ENCODE results near the gene DMD.

DMD gene

DNA sequence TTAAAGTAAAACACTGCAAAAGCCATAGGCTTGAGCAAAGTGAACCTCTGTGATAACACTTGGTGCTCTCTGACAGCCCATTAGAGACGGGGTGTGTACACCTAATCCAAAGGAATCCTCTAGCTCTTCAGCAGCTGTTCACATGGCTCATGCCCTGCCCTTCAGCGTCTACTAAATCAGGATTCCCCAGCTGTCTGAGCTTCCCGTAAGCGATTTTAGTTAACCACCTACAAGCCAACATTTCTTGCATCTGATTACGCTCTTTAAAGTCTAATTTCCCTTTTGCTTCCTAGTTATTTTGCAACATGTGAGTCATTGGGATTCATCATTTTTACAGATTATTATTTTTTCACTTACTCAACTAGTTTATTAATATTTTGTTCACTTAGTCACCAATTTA, 6.5 kb downstream of the DMD start:
- TF ChIP-seq, protein P1, sequence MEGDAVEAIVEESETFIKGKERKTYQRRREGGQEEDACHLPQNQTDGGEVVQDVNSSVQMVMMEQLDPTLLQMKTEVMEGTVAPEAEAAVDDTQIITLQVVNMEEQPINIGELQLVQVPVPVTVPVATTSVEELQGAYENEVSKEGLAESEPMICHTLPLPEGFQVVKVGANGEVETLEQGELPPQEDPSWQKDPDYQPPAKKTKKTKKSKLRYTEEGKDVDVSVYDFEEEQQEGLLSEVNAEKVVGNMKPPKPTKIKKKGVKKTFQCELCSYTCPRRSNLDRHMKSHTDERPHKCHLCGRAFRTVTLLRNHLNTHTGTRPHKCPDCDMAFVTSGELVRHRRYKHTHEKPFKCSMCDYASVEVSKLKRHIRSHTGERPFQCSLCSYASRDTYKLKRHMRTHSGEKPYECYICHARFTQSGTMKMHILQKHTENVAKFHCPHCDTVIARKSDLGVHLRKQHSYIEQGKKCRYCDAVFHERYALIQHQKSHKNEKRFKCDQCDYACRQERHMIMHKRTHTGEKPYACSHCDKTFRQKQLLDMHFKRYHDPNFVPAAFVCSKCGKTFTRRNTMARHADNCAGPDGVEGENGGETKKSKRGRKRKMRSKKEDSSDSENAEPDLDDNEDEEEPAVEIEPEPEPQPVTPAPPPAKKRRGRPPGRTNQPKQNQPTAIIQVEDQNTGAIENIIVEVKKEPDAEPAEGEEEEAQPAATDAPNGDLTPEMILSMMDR (IDR thresholded peaks at IDR 0.05; ENCODE audit: borderline replicate concordance, control extremely low read depth, extremely low read depth, insufficient read depth, missing control alignments) = no peak
- in situ Hi-C loops (cut with MboI; ENCODE audit: low sequenced_read_pairs, unreplicated experiment) = no loop called here
- no peak for DNase-seq (ENCODE audit: low spot score)

DNA sequence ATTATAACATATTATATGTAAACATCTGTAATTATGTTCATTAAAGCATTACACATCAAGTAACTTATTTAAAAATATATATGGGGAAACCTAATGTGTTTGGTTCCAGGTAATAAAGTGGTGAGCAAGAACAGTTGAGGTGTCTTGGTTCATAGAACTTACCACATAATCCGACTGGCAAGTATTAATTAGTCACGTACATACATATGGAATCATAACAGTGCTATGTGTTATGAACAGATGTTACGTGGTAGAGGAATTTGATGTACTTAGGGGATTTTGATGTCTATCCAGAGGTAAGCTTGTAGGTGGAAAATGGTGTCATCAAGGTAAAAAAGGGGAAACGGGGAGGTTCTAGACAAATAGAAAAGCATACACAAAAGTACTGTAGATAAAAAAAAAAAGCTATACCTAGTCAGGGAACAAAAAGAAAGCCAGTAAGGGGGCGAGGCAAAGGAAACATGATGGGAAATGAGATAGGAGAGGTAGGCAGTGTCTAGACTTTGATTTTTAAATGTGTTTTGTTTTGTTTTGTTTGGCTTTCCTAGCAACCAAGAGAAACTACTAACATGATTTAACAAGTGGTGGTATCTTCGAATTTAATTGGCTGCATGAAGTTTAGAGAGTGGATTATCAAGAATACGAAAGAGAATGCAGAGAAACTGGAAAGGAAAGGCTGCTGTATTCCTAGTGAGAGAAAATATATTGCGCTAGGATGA, 12.6 kb downstream of the DMD start:
- TF ChIP-seq, protein P1 (IDR thresholded peaks at IDR 0.05; ENCODE audit: borderline replicate concordance, control extremely low read depth, extremely low read depth, insufficient read depth, missing control alignments) = no peak
- in situ Hi-C loops (cut with MboI; ENCODE audit: low sequenced_read_pairs, unreplicated experiment) = no loop called here
- no peak for DNase-seq (ENCODE audit: low spot score)

DNA sequence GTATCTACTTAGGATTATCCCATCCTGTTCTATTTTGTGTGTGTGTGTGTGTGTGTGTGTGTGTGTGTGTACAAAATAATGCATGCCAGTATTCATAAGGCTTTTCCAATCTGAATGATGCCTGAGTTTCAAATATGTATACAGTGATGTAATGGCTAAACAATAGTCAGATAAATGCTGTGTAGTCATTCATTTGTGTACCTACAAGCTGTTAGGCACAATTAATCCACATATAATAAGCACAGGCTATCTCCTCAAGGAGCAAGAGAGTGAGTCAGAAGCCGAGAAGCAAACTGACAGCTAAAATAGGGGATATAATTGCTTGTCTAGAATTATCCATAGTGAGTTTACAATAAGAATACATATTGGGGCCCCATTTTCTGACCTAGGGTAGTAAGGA, 15.7 kb downstream of the DMD start:
- TF ChIP-seq, protein P1 (IDR thresholded peaks at IDR 0.05; ENCODE audit: borderline replicate concordance, control extremely low read depth, extremely low read depth, insufficient read depth, missing control alignments) = no peak
- DNase-seq (ENCODE audit: low spot score) = no peak
- in situ Hi-C loops (cut with MboI; ENCODE audit: low sequenced_read_pairs, unreplicated experiment) = no loop called here

DNA sequence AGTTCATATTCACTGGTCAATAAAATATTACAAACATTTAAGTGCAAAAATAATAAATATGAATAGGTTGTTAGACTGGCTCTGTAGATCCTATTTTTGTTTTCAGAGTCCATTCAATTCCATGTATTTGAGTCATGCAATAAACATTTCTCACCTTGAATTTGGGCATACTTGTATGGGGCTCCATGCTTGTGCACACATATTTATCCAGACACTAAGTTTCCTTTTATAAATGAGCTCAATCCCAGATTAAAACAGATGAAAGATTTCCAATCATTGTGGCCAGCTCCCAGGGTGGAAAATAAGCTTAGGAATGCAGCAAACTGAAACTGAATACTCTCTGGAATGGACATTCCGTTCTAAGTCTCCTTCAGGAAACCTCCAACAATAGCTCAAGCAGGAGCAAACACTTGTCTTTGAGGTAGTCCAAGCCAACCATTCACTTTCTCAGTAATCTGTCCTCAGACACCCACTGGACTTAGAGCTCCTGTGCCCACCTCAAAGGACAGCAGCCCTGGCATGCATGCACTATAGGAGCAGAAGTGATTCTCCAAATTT, 16.4 kb downstream of the DMD start:
- TF ChIP-seq, protein P1 (IDR thresholded peaks at IDR 0.05; ENCODE audit: borderline replicate concordance, control extremely low read depth, extremely low read depth, insufficient read depth, missing control alignments) = no peak
- no peak for DNase-seq (ENCODE audit: low spot score)
- in situ Hi-C loops (cut with MboI; ENCODE audit: low sequenced_read_pairs, unreplicated experiment) = no loop called here

DNA sequence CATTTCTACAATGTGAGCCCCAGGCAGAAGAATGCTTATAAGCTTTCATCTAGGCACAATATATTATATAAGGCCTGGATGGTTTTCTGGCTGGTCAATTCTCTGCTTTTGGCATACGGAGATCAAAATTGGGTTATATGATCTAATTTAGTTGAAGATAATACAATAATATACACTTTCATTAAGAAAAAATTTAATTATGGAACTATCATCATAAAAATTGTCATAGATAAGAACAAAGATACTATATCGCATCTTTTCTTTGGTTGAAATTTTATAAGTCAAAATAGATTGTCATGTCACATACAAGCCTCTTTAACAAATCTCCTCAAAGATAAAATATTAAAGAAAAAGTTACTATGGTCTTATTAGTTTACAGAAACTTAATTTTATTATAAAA, 17.1 kb downstream of the DMD start:
- no peak for DNase-seq (ENCODE audit: low spot score)
- TF ChIP-seq, protein P1 (IDR thresholded peaks at IDR 0.05; ENCODE audit: borderline replicate concordance, control extremely low read depth, extremely low read depth, insufficient read depth, missing control alignments) = no peak
- in situ Hi-C loops (cut with MboI; ENCODE audit: low sequenced_read_pairs, unreplicated experiment) = no loop called here

DNA sequence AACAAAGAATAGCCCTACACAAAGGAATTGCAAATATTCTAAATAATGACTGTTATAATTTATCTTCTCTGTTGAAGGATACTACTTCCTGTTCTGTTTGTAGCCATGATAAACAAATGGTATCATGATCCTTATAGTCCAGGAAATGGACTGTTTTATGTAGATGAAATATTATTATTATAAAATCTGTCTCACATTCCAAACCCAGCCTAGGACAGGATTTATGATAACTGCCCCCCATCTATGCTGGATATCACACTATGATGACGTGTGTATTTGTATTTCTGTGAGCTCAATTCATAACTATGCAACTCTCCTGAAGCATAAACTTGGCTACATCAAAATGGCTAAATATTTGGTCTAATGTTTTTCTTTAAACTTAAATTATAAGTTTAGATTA, 21.3 kb downstream of the DMD start:
- no peak for DNase-seq (ENCODE audit: low spot score)
- TF ChIP-seq, protein P1 (IDR thresholded peaks at IDR 0.05; ENCODE audit: borderline replicate concordance, control extremely low read depth, extremely low read depth, insufficient read depth, missing control alignments) = no peak
- in situ Hi-C loops (cut with MboI; ENCODE audit: low sequenced_read_pairs, unreplicated experiment) = no loop called here

Data from GM13976 (cell line).